Ascending aorta (tissue), 2 donors: ENCODE results near the gene CYREN. TPM values are rescaled to one million over a fixed set of nuclear protein-coding genes. Genes with fewer than 3 reads are reported as not detected.

Experiments used
- DNase-seq, 2 donors: peaks; one replicate each; pipeline ENCODE4 v3.0.0-alpha.2; 2019; ENCODE audit warnings: low spot score in 2 of 2
- H3K27ac ChIP-seq, 2 donors: fragments of 200-600 bp; sonication (generic); one replicate each; pipeline ENCODE4 v1.5.1; 2016 to 2017; ENCODE audit warnings: mild to moderate bottlenecking in 1 of 2
- H3K27me3 ChIP-seq: fragments of 200-600 bp; sonication (generic); one replicate; pipeline ENCODE4 v1.5.1; 2017
- H3K36me3 ChIP-seq, 2 donors: fragments of 200-600 bp; sonication (generic); one replicate each; pipeline ENCODE4 v1.5.1; 2016
- H3K4me1 ChIP-seq, 2 donors: fragments of 200-600 bp; sonication (generic); one replicate each; pipeline ENCODE4 v1.5.1; 2016 to 2017; ENCODE audit warnings: mild to moderate bottlenecking in 1 of 2
- H3K4me3 ChIP-seq, 2 donors: fragments of 200-600 bp; sonication (generic); one replicate each; pipeline ENCODE4 v1.5.1; 2016 to 2017; ENCODE audit warnings: mild to moderate bottlenecking in 1 of 2
- H3K9me3 ChIP-seq, 2 donors: fragments of 200-600 bp; sonication (generic); one replicate each; pipeline ENCODE4 v1.5.1; 2016
- CTCF ChIP-seq, 3 experiments: fragments of 200-600 bp in 2 of 3; fragments of 450-650 bp in 1 of 3; sonication (generic) in 2 of 3; IDR thresholded peaks; one replicate each; pipeline ENCODE4 v1.5.1; 2016 to 2019; ENCODE audit warnings: antibody characterized with exemption in 3 of 3, mild to moderate bottlenecking in 1 of 3, moderate library complexity in 1 of 3
- intact Hi-C: fragments of 100-400 bp; cut with DNase I; formaldehyde crosslinking; loops from one replicate; pipeline ENCODE4 v1.15.1; 2023
- total RNA-seq: library from RNA; depleted of rRNA; stranded (reverse); fragments of >200 nt; gene quantifications from one replicate; pipeline ENCODE4 v1.1.0, GENCODE V29; 2016

Gene CYREN
- total RNA-seq, 1 donor from 2014 or later: 21.6 TPM

- peaks cover 55 to 87% of the 10 kb centered on the region in 2 donors for H3K36me3 ChIP-seq
Measured at GRCh38 chr7:135194494-135195095, 24.1 kb upstream of the CYREN start.

GRCh38 chr7:135193615-135194081 is 23.1 kb upstream of the CYREN start:
- no peak overlapping the region for H3K27ac ChIP-seq
- intact Hi-C loops: no loop called here
- peak in 1 of 2 donors; percentile 11 for DNase-seq
- no peaks in the 10 kb centered on the region for H3K4me1 ChIP-seq
- H3K4me3 ChIP-seq: no peak overlapping the region
- peaks cover 60 to 93% of the 10 kb centered on the region in 2 donors for H3K36me3 ChIP-seq
- H3K9me3 ChIP-seq: no peaks in the 10 kb centered on the region
- H3K27me3 ChIP-seq: no peaks in the 10 kb centered on the region
- no peak for TF ChIP-seq CTCF (IDR thresholded peaks at IDR 0.05)

More at GRCh38 chr7:135194494-135195095, 24.1 kb upstream of the CYREN start:
- DNase-seq: peak in 1 of 2 donors; percentile 55
- no peak for TF ChIP-seq CTCF (IDR thresholded peaks at IDR 0.05)
- intact Hi-C loops: no loop called here
- Histone ChIP-seq H3K27me3 (no peaks in the 10 kb centered on the region), H3K9me3 (no peaks in the 10 kb centered on the region), H3K4me1 (no peaks in the 10 kb centered on the region), H3K27ac (no peak overlapping the region), H3K4me3 (no peak overlapping the region)

GRCh38 chr7:135192914-135193536 is 22.5 kb upstream of the CYREN start:
- no peaks in the 10 kb centered on the region for H3K4me1 ChIP-seq
- no peak overlapping the region for H3K27ac ChIP-seq
- H3K36me3 ChIP-seq: peaks cover 61 to 95% of the 10 kb centered on the region in 2 donors
- H3K27me3 ChIP-seq: no peaks in the 10 kb centered on the region
- peak in 1 of 2 donors; percentile 56 for DNase-seq
- H3K9me3 ChIP-seq: no peaks in the 10 kb centered on the region
- no peak overlapping the region for H3K4me3 ChIP-seq
- TF ChIP-seq CTCF (IDR thresholded peaks at IDR 0.05): no peak
- intact Hi-C loops: no loop called here

GRCh38 chr7:135190703-135191102 is 20.2 kb upstream of the CYREN start:
- no peak overlapping the region for H3K4me3 ChIP-seq
- no peaks in the 10 kb centered on the region for H3K27me3 ChIP-seq
- DNase-seq: no peak
- intact Hi-C loops: no loop called here
- H3K4me1 ChIP-seq: no peaks in the 10 kb centered on the region
- no peaks in the 10 kb centered on the region for H3K9me3 ChIP-seq
- TF ChIP-seq CTCF (IDR thresholded peaks at IDR 0.05): no peak
- H3K27ac ChIP-seq: no peak overlapping the region
- H3K36me3 ChIP-seq: peaks cover 59 to 96% of the 10 kb centered on the region in 2 donors

GRCh38 chr7:135189961-135190360 is 19.5 kb upstream of the CYREN start:
- peak in 1 of 2 donors; percentile 31 for DNase-seq
- TF ChIP-seq CTCF (IDR thresholded peaks at IDR 0.05): no peak
- H3K4me3 ChIP-seq: no peak overlapping the region
- intact Hi-C loops: no loop called here
- no peaks in the 10 kb centered on the region for H3K27me3 ChIP-seq
- H3K4me1 ChIP-seq: no peaks in the 10 kb centered on the region
- no peaks in the 10 kb centered on the region for H3K9me3 ChIP-seq
- H3K36me3 ChIP-seq: peaks cover 61 to 98% of the 10 kb centered on the region in 2 donors
- H3K27ac ChIP-seq: no peak overlapping the region
